HL-60 (cell line): Measurements from ENCODE around the gene SPNS2.

Experiments used
- GABPA ChIP-seq: IDR thresholded peaks from 2 replicates; pipeline ENCODE4 v1.6.1; 2012; ENCODE audit warnings: low read depth
- POLR2AphosphoS5 ChIP-seq: IDR thresholded peaks from 2 replicates; pipeline ENCODE4 v1.6.1; 2012; ENCODE audit warnings: low read depth
- REST ChIP-seq: IDR thresholded peaks from 2 replicates; pipeline ENCODE4 v1.6.1; 2012; ENCODE audit warnings: low read depth; ENCODE audit not compliant: insufficient replicate concordance
- SPI1 ChIP-seq: IDR thresholded peaks from 2 replicates; pipeline ENCODE4 v1.6.1; 2012; ENCODE audit warnings: low read depth, mild to moderate bottlenecking, borderline replicate concordance
- TF ChIP-seq, protein P1 (sequence below): IDR thresholded peaks from one replicate; pipeline ENCODE4 v1.5.1; 2011; ENCODE audit warnings: low read length, control low read depth, inconsistent platforms; ENCODE audit not compliant: insufficient read depth

- TF ChIP-seq, protein P1, sequence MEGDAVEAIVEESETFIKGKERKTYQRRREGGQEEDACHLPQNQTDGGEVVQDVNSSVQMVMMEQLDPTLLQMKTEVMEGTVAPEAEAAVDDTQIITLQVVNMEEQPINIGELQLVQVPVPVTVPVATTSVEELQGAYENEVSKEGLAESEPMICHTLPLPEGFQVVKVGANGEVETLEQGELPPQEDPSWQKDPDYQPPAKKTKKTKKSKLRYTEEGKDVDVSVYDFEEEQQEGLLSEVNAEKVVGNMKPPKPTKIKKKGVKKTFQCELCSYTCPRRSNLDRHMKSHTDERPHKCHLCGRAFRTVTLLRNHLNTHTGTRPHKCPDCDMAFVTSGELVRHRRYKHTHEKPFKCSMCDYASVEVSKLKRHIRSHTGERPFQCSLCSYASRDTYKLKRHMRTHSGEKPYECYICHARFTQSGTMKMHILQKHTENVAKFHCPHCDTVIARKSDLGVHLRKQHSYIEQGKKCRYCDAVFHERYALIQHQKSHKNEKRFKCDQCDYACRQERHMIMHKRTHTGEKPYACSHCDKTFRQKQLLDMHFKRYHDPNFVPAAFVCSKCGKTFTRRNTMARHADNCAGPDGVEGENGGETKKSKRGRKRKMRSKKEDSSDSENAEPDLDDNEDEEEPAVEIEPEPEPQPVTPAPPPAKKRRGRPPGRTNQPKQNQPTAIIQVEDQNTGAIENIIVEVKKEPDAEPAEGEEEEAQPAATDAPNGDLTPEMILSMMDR: no peak
- no peak for TF ChIP-seq POLR2AphosphoS5
- TF ChIP-seq REST: no peak
- TF ChIP-seq GABPA: no peak
- TF ChIP-seq SPI1: no peak
Observed at GRCh38 chr17:4559966-4560365, 61.3 kb downstream of the SPNS2 start.
